Endodermal cell (in vitro differentiated cells): ENCODE results near the gene ARGLU1. TPM values are rescaled to one million over a fixed set of nuclear protein-coding genes. Genes with fewer than 3 reads are reported as not detected.

Source experiments
- DNase-seq: peaks from one replicate; pipeline ENCODE4 v3.0.0-alpha.2; 2017
- H3K27ac ChIP-seq: 2 replicates; pipeline ENCODE4 v1.5.1; 2013; ENCODE audit warnings: mild to moderate bottlenecking, low read depth, low read length, moderate library complexity
- H3K27me3 ChIP-seq: 2 replicates; pipeline ENCODE4 v1.6.1; 2013; ENCODE audit warnings: mild to moderate bottlenecking, low read length, moderate library complexity; ENCODE audit not compliant: insufficient read depth, control insufficient read depth, poor library complexity, severe bottlenecking
- H3K36me3 ChIP-seq: 2 replicates; pipeline ENCODE4 v1.7.0; 2013; ENCODE audit warnings: mild to moderate bottlenecking, low read length, moderate library complexity; ENCODE audit not compliant: control insufficient read depth, insufficient read depth
- H3K4me1 ChIP-seq: one replicate; pipeline ENCODE4 v1.7.0; 2013; ENCODE audit warnings: low read length; ENCODE audit not compliant: control insufficient read depth, insufficient read depth
- H3K4me3 ChIP-seq: 2 replicates; pipeline ENCODE4 v1.5.1; 2013; ENCODE audit warnings: mild to moderate bottlenecking, low read length, moderate library complexity
- H3K9ac ChIP-seq: 2 replicates; pipeline ENCODE4 v1.6.1; 2013; ENCODE audit warnings: mild to moderate bottlenecking, low read length, moderate library complexity; ENCODE audit not compliant: poor library complexity, severe bottlenecking; ENCODE audit errors: extremely low read depth
- H3K9me3 ChIP-seq: 2 replicates; pipeline ENCODE4 v1.6.1; 2013; ENCODE audit warnings: mild to moderate bottlenecking, low read length, moderate library complexity; ENCODE audit not compliant: control insufficient read depth
- H3K27ac Mint-ChIP-seq: 2 replicates; pipeline ENCODE4 v1.8.0; 2020; ENCODE audit warnings: mixed read lengths
- H3K27me3 Mint-ChIP-seq: 2 replicates; pipeline ENCODE4 v1.8.0; 2021; ENCODE audit warnings: mild to moderate bottlenecking, mixed read lengths; ENCODE audit not compliant: insufficient read depth
- H3K36me3 Mint-ChIP-seq: 2 replicates; pipeline ENCODE4 v1.8.0; 2020; ENCODE audit warnings: low read depth, mixed read lengths
- H3K4me1 Mint-ChIP-seq: 2 replicates; pipeline ENCODE4 v1.8.0; 2020; ENCODE audit warnings: mixed read lengths
- H3K4me3 Mint-ChIP-seq: 2 replicates; pipeline ENCODE4 v1.8.0; 2020; ENCODE audit warnings: mild to moderate bottlenecking, moderate library complexity, mixed read lengths
- H3K9me3 Mint-ChIP-seq: 2 replicates; pipeline ENCODE4 v1.8.0; 2020; ENCODE audit warnings: mild to moderate bottlenecking, mixed read lengths
- WGBS, 2 experiments: methylation state at CpG; one replicate each; pipeline versions ENCODE4 v1.1.5 to v1.1.7; 2013; ENCODE audit warnings: missing lambda C conversion rate in 2 of 2, mixed read lengths in 1 of 2; ENCODE audit not compliant: insufficient coverage in 1 of 2, insufficient read length in 1 of 2; 5-methylcytosine and 5-hydroxymethylcytosine counted together
- total RNA-seq, 2 donors: library from RNA; stranded (reverse); fragmentation: NEBNext Ultra II Directional in 1 of 2; extraction: Animal tissue kit (Norgen Biotek cat#: 25700) in 1 of 2; gene quantifications; 2 replicates in 1 of 2; 3 replicates in 1 of 2; pipeline ENCODE4 v1.2.1, GENCODE V29; 2021
- TF ChIP-seq, protein P1 (sequence below): fragments of 200-600 bp; sonication (generic); conservative IDR thresholded peaks from 2 replicates; pipeline ENCODE4 v1.5.0; 2021; ENCODE audit warnings: antibody characterized with exemption, mild to moderate bottlenecking

ARGLU1 gene
- total RNA-seq, 2 donors from 2014 or later: 80.6 to 101 TPM

DNA sequence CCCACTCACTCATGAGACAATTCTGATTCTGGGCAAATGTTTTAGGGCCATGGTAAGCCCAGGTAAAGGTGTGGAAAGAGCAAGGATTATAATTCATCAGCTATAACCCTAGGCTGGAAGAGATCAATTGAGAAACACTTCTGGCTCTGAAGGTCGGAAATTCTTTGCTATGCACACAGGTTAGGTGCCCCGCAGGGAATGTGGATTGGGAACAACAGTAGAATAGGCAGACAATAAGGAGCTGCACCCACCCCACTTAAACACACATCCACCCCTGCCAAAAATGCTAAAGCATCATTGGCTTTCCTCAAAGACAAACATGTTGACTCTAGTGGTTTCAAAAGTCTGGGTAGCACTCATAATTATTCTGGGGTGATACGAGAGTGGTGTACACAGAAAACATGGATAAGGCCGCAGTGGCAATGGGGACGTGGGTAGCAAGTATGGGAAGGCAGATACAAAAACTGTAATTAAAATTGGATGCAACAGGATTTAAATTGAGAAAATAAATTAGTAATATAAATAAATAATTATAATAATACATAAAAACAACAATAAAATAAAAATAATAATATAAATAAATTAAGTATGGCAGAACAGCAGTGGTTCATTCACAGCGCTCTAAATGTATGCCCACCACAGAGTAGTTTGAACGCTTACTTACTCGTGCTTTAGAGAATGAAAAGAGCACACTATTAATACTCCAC, 41.0 kb downstream of the ARGLU1 start:
- WGBS, 2 experiments: 73 to 82% methylated on average over 6 to 8 of the region's 8 CpGs
- H3K27me3 Mint-ChIP-seq: peaks cover 74% of the 10 kb centered on the region
- H3K4me1 ChIP-seq: peaks cover 44% of the 10 kb centered on the region
- no peaks in the 10 kb centered on the region for H3K9me3 ChIP-seq
- TF ChIP-seq, protein P1, sequence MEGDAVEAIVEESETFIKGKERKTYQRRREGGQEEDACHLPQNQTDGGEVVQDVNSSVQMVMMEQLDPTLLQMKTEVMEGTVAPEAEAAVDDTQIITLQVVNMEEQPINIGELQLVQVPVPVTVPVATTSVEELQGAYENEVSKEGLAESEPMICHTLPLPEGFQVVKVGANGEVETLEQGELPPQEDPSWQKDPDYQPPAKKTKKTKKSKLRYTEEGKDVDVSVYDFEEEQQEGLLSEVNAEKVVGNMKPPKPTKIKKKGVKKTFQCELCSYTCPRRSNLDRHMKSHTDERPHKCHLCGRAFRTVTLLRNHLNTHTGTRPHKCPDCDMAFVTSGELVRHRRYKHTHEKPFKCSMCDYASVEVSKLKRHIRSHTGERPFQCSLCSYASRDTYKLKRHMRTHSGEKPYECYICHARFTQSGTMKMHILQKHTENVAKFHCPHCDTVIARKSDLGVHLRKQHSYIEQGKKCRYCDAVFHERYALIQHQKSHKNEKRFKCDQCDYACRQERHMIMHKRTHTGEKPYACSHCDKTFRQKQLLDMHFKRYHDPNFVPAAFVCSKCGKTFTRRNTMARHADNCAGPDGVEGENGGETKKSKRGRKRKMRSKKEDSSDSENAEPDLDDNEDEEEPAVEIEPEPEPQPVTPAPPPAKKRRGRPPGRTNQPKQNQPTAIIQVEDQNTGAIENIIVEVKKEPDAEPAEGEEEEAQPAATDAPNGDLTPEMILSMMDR: no peak
- H3K9ac ChIP-seq: no peak overlapping the region
- peak overlapping the region; percentile 61 for H3K27ac Mint-ChIP-seq
- H3K27me3 ChIP-seq: peaks cover 33% of the 10 kb centered on the region
- no peaks in the 10 kb centered on the region for H3K36me3 ChIP-seq
- peaks cover 62% of the 10 kb centered on the region for H3K4me1 Mint-ChIP-seq
- peak; percentile 85 for DNase-seq
- H3K9me3 Mint-ChIP-seq: no peaks in the 10 kb centered on the region
- H3K36me3 Mint-ChIP-seq: no peaks in the 10 kb centered on the region
- H3K4me3 Mint-ChIP-seq: peak overlapping the region; percentile 5
- peak overlapping the region; percentile 89 for H3K27ac ChIP-seq
- H3K4me3 ChIP-seq: no peak overlapping the region

DNA sequence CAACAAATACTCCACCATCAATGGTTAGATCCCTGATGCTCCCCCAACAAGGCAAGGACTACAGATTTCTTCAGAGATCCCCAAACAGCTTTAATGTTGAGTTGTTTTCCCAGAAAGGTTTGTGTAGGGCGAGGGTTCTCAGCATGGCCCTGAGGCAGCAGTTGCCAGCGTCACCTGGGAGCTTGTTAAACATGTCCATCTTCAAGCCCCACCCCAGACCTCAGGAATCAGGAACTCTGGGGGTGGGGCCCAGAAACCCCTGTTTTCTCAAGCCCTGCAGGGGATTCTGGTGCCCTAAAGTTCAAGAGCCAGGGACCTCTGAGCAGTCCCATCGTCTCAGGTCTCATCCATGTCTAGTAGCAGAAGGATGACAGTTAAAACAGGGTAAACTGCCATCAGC, 42.1 kb downstream of the ARGLU1 start:
- Mint-ChIP-seq H3K4me1 (peaks cover 60% of the 10 kb centered on the region), H3K36me3 (no peaks in the 10 kb centered on the region), H3K27ac (no peak overlapping the region), H3K9me3 (no peaks in the 10 kb centered on the region), H3K27me3 (peaks cover 66% of the 10 kb centered on the region), H3K4me3 (no peak overlapping the region)
- H3K36me3 ChIP-seq: no peaks in the 10 kb centered on the region
- H3K9me3 ChIP-seq: no peaks in the 10 kb centered on the region
- H3K9ac ChIP-seq: no peak overlapping the region
- no peak overlapping the region for H3K27ac ChIP-seq
- WGBS, 2 experiments: 93 to 94% methylated on average over 3 of the region's 3 CpGs
- TF ChIP-seq, protein P1: no peak
- DNase-seq: peak; percentile 67
- H3K4me1 ChIP-seq: peaks cover 38% of the 10 kb centered on the region
- H3K4me3 ChIP-seq: no peak overlapping the region
- peaks cover 23% of the 10 kb centered on the region for H3K27me3 ChIP-seq

DNA sequence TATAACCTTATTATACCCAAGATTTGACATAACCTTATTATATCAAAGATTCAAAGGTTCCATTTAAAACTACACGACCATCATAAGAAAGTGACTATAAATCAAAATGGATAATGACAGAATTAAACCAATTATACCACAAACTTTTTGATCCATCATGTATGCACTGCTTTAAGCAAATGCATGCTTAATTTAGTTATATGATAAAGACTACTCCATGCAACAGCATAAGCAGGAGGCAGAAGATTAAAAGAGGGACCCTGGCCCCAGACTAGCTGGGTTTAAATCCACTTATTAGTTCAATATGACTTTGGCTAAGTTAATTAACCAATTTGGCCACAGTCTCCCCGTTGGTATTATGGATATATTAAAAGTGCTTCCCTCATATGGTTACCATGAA, 43.8 kb downstream of the ARGLU1 start:
- H3K9ac ChIP-seq: no peak overlapping the region
- H3K27me3 ChIP-seq: peaks cover 9% of the 10 kb centered on the region
- H3K36me3 ChIP-seq: no peaks in the 10 kb centered on the region
- no peak overlapping the region for H3K4me3 ChIP-seq
- DNase-seq: no peak
- no peak overlapping the region for H3K4me3 Mint-ChIP-seq
- H3K27ac Mint-ChIP-seq: no peak overlapping the region
- no peaks in the 10 kb centered on the region for H3K9me3 Mint-ChIP-seq
- no peak overlapping the region for H3K27ac ChIP-seq
- TF ChIP-seq, protein P1: no peak
- no peaks in the 10 kb centered on the region for H3K9me3 ChIP-seq
- WGBS, 2 experiments: 83 to 91% methylated on average over 1 to 2 of the region's 2 CpGs
- H3K4me1 Mint-ChIP-seq: peaks cover 53% of the 10 kb centered on the region
- H3K27me3 Mint-ChIP-seq: peaks cover 49% of the 10 kb centered on the region
- H3K36me3 Mint-ChIP-seq: no peaks in the 10 kb centered on the region
- peaks cover 22% of the 10 kb centered on the region for H3K4me1 ChIP-seq
